Natural killer cell (primary cell): ENCODE data around the gene RXFP4. TPM values are rescaled to one million over a fixed set of nuclear protein-coding genes. Genes with fewer than 3 reads are reported as not detected.

Source experiments
- ATAC-seq, 3 donors: fragments of 150-1000 bp in 2 of 3; fragments of 200-7000 bp in 1 of 3; cut with Tn5 transposase; 1 replicate in 1 of 3; 2 replicates in 2 of 3; pipeline ENCODE4 v1.10.0; 2021; ENCODE audit warnings: mild to moderate bottlenecking in 2 of 3, moderate library complexity in 2 of 3
- DNase-seq, 2 donors: peaks; one replicate each; pipeline versions ENCODE4 v3.0.0 to v3.0.0-alpha.2; 2013 to 2021; ENCODE audit warnings: mixed read lengths in 1 of 2
- H3K27ac ChIP-seq: one replicate; pipeline ENCODE4 v1.5.1; 2013; ENCODE audit warnings: mild to moderate bottlenecking, low read length
- H3K27me3 ChIP-seq: one replicate; pipeline ENCODE4 v1.6.1; 2013; ENCODE audit warnings: low read length; ENCODE audit not compliant: control insufficient read depth, insufficient read depth
- H3K36me3 ChIP-seq: one replicate; pipeline ENCODE4 v1.6.1; 2013; ENCODE audit warnings: low read length; ENCODE audit not compliant: control insufficient read depth, insufficient read depth
- H3K4me1 ChIP-seq: one replicate; pipeline ENCODE4 v1.6.1; 2013; ENCODE audit warnings: low read length; ENCODE audit not compliant: control insufficient read depth, insufficient read depth
- H3K4me3 ChIP-seq: one replicate; pipeline ENCODE4 v1.5.1; 2013; ENCODE audit warnings: low read length
- H3K9me3 ChIP-seq: one replicate; pipeline ENCODE4 v1.6.1; 2013; ENCODE audit warnings: low read length; ENCODE audit not compliant: control insufficient read depth, insufficient read depth
- H3K27ac Mint-ChIP-seq, 2 donors: one replicate each; pipeline ENCODE4 v1.8.0; 2022; ENCODE audit warnings: mild to moderate bottlenecking in 2 of 2, mixed read lengths in 2 of 2, moderate library complexity in 1 of 2
- H3K27me3 Mint-ChIP-seq, 2 donors: one replicate each; pipeline ENCODE4 v1.8.0; 2022; ENCODE audit warnings: low read depth in 2 of 2, mixed read lengths in 2 of 2
- H3K36me3 Mint-ChIP-seq: one replicate; pipeline ENCODE4 v1.8.0; 2022; ENCODE audit warnings: mixed read lengths
- H3K4me1 Mint-ChIP-seq, 2 donors: one replicate each; pipeline ENCODE4 v1.8.0; 2022; ENCODE audit warnings: mixed read lengths in 2 of 2
- H3K4me3 Mint-ChIP-seq: one replicate; pipeline ENCODE4 v1.8.0; 2022; ENCODE audit warnings: mild to moderate bottlenecking, moderate library complexity, mixed read lengths
- H3K9me3 Mint-ChIP-seq, 2 donors: one replicate each; pipeline ENCODE4 v1.8.0; 2022; ENCODE audit warnings: mixed read lengths in 2 of 2
- WGBS: methylation state at CpG from one replicate; pipeline ENCODE4 v1.1.7; 2013; ENCODE audit warnings: missing lambda C conversion rate; ENCODE audit not compliant: insufficient coverage; 5-methylcytosine and 5-hydroxymethylcytosine counted together
- intact Hi-C: fragments of 100-400 bp; cut with micrococcal nuclease; formaldehyde crosslinking; loops from one replicate; pipeline ENCODE4 v1.14.2; 2022
- total RNA-seq, 4 donors: library from RNA; stranded (reverse); fragments of 120-200 nt in 1 of 4; gene quantifications; one replicate each; pipeline versions ENCODE4 v1.2.3 to v1.2.4, GENCODE V29; 2013 to 2022
- TF ChIP-seq, protein P1 (sequence below): fragments of 200-600 bp; IDR thresholded peaks from one replicate; pipeline ENCODE4 v1.8.0; 2022; ENCODE audit warnings: antibody characterized with exemption

Gene RXFP4
- total RNA-seq, 3 donors from 2014 or later (not counting 1 experiment from before 2014, with no cell fraction given) = not detected

DNA sequence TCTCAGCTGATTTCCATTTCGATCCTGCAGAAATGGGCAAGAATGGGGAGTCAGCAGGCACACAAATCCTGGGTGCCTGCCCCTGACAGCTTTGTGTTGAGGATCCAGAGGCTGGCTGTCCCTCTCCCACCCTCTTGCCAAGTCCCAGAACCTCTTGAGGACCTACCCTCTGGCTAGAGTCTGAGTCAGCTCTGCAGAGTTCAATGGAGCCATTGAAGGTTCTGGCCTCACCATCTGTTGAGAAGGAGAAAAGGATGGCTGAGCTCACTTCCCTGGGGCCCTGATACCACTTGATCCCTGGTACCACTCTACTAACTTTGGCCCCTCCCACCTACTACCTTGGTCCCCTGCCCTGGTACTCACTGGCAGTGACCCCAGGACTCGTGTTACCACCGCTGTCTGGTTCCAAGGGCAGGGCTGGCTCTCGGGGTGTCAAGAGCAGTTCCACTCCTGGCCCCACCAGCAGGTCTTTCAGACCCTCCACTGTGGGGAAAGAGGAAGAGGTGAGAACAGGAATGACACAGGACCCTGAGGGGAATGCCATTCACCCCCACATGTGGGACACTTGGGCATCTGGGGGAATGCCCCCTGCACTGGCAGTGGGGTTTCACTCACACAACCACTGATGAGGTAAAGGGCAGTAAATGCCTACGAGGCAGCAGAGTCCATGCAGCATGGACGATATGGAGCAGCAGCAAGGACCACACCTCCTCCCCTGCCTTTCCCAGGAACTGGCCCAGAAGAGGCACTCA is 10.5 kb downstream of the RXFP4 start:
- DNase-seq (no peak), ATAC-seq (no peak)
- H3K27me3 Mint-ChIP-seq = no peaks in the 10 kb centered on the region
- peaks cover 84% of the 10 kb centered on the region for H3K36me3 ChIP-seq
- H3K9me3 ChIP-seq = no peaks in the 10 kb centered on the region
- H3K27ac ChIP-seq = no peak overlapping the region
- WGBS = 97% methylated on average over 6 of the region's 6 CpGs
- peaks cover 9% of the 10 kb centered on the region for H3K36me3 Mint-ChIP-seq
- H3K4me1 ChIP-seq = peaks cover 7% of the 10 kb centered on the region
- H3K4me1 Mint-ChIP-seq = peaks cover 3% of the 10 kb centered on the region in 2 donors
- H3K27me3 ChIP-seq = no peaks in the 10 kb centered on the region
- no peaks in the 10 kb centered on the region for H3K9me3 Mint-ChIP-seq
- H3K27ac Mint-ChIP-seq = peak overlapping the region in 1 of 2 donors; percentile 31
- intact Hi-C loops = no loop called here
- no peak overlapping the region for H3K4me3 Mint-ChIP-seq
- H3K4me3 ChIP-seq = no peak overlapping the region
- TF ChIP-seq, protein P1, sequence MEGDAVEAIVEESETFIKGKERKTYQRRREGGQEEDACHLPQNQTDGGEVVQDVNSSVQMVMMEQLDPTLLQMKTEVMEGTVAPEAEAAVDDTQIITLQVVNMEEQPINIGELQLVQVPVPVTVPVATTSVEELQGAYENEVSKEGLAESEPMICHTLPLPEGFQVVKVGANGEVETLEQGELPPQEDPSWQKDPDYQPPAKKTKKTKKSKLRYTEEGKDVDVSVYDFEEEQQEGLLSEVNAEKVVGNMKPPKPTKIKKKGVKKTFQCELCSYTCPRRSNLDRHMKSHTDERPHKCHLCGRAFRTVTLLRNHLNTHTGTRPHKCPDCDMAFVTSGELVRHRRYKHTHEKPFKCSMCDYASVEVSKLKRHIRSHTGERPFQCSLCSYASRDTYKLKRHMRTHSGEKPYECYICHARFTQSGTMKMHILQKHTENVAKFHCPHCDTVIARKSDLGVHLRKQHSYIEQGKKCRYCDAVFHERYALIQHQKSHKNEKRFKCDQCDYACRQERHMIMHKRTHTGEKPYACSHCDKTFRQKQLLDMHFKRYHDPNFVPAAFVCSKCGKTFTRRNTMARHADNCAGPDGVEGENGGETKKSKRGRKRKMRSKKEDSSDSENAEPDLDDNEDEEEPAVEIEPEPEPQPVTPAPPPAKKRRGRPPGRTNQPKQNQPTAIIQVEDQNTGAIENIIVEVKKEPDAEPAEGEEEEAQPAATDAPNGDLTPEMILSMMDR = no peak

DNA sequence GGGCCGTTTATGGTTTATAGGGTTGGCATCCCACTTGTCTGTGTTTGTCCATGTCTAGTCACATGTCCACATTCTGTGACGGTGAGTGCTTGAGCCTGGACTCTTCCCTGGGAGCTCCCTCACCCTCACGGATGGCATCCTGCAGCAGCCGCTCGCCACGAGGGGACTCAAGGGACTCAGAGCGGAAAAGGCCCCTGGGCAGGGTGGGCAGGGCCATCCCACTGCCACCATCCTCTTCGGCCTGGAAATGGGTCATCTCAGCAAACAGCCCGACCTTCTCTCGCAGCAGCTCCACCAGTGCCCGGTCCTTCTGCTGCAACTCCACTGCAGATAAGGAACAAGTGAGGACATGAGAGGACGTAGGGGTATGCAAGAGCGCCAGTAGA is 11.1 kb downstream of the RXFP4 start:
- WGBS = 97% methylated on average over 13 of the region's 13 CpGs
- H3K4me3 ChIP-seq = no peak overlapping the region
- ATAC-seq = no peak
- no peak for DNase-seq
- H3K4me1 Mint-ChIP-seq = no peaks in the 10 kb centered on the region
- intact Hi-C loops = no loop called here
- H3K9me3 Mint-ChIP-seq = no peaks in the 10 kb centered on the region
- H3K36me3 ChIP-seq = peaks cover 84% of the 10 kb centered on the region
- H3K27me3 Mint-ChIP-seq = no peaks in the 10 kb centered on the region
- peaks cover 1% of the 10 kb centered on the region for H3K4me1 ChIP-seq
- no peaks in the 10 kb centered on the region for H3K9me3 ChIP-seq
- H3K27ac ChIP-seq = no peak overlapping the region
- TF ChIP-seq, protein P1 = no peak
- H3K27me3 ChIP-seq = no peaks in the 10 kb centered on the region
- H3K36me3 Mint-ChIP-seq = peaks cover 8% of the 10 kb centered on the region
- no peak overlapping the region for H3K27ac Mint-ChIP-seq
- H3K4me3 Mint-ChIP-seq = no peak overlapping the region

DNA sequence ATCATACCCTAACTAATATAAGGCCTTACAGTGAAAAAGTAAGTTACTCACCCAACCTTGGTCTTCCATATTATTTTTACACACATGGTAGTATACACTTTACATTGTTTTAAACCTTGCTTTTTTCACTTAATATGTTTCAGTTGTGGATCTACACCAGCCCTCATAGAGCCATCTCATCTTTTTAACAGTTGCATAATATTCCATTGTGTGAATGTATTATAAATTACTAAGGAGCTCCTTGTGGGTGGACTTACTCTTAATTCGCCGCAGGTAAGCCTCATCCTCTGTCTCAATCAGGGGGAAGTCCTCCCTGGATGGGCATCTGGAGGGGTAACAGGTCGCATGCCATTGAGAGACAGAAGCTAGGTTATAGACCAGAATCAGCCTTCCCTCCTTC is 13.2 kb downstream of the RXFP4 start:
- no peak for DNase-seq
- Mint-ChIP-seq H3K4me3 (no peak overlapping the region), H3K27ac (peak overlapping the region in 1 of 2 donors; percentile 23), H3K27me3 (no peaks in the 10 kb centered on the region), H3K36me3 (peaks cover 8% of the 10 kb centered on the region), H3K9me3 (no peaks in the 10 kb centered on the region), H3K4me1 (no peaks in the 10 kb centered on the region)
- TF ChIP-seq, protein P1 = no peak
- Histone ChIP-seq H3K4me3 (no peak overlapping the region), H3K36me3 (peaks cover 92% of the 10 kb centered on the region), H3K4me1 (no peaks in the 10 kb centered on the region), H3K9me3 (no peaks in the 10 kb centered on the region), H3K27ac (no peak overlapping the region), H3K27me3 (no peaks in the 10 kb centered on the region)
- no peak for ATAC-seq
- intact Hi-C loops = no loop called here
- WGBS = 100% methylated on average over 3 of the region's 3 CpGs
